IMR-90 (cell line): ENCODE measurements around the gene PARD3. TPM values are rescaled to one million over a fixed set of nuclear protein-coding genes. Genes with fewer than 3 reads are reported as not detected.

ENCODE experiments used
- ATAC-seq: fragments of 200-7000 bp; cut with Tn5 transposase; 2 replicates; pipeline ENCODE4 v1.9.1; 2020; ENCODE audit warnings: low read depth, mild to moderate bottlenecking, moderate library complexity
- BruUV-seq: library from RNA; stranded (reverse); fragments of 400-500 nt; replicated peaks from 2 replicates; lab custom pipeline; 2021; lab: Mats Ljungman, UMichigan
- CTCF ChIA-PET: fragments of 300-600 bp; formaldehyde crosslinking; extraction: SDS; loops from one replicate; lab custom pipeline; 2021; ENCODE audit warnings: antibody characterized with exemption; lab: Yijun Ruan, JAX
- POLR2A ChIA-PET: fragments of 300-600 bp; sonication (Branson Sonifier 250); formaldehyde crosslinking; loops from one replicate; lab custom pipeline; 2022; ENCODE audit warnings: antibody characterized with exemption; ENCODE audit not compliant: unreplicated experiment; lab: Charles Lee
- DNase-seq: peaks from one replicate; pipeline ENCODE4 v3.0.0; 2013
- H2AFZ ChIP-seq: replicated peaks from 2 replicates; pipeline ENCODE3; 2013; ENCODE audit warnings: low read length, mild to moderate bottlenecking; ENCODE audit not compliant: poor library complexity
- H2AK5ac ChIP-seq: 2 replicates; pipeline ENCODE4 v1.6.1; 2013; ENCODE audit warnings: low read depth, low read length, inconsistent platforms
- H2AK9ac ChIP-seq: replicated peaks from 2 replicates; pipeline ENCODE3; 2013; ENCODE audit warnings: mild to moderate bottlenecking, low read depth, low read length, moderate library complexity; ENCODE audit not compliant: poor library complexity
- H2BK120ac ChIP-seq: 2 replicates; pipeline ENCODE4 v1.6.1; 2013; ENCODE audit warnings: low read depth, low read length, inconsistent platforms
- H2BK15ac ChIP-seq: 3 replicates; pipeline ENCODE4 v1.6.1; 2013; ENCODE audit warnings: low read depth, low read length, inconsistent platforms
- H2BK20ac ChIP-seq: 2 replicates; pipeline ENCODE4 v1.6.1; 2013; ENCODE audit warnings: low read depth, mild to moderate bottlenecking, inconsistent platforms, low read length, moderate library complexity
- H2BK5ac ChIP-seq: 2 replicates; pipeline ENCODE4 v1.6.1; 2013; ENCODE audit warnings: mild to moderate bottlenecking, low read depth, low read length, inconsistent platforms; ENCODE audit not compliant: poor library complexity, severe bottlenecking
- H3K14ac ChIP-seq: replicated peaks from 2 replicates; pipeline ENCODE4 v1.6.1; 2013; ENCODE audit warnings: low read depth, low read length, inconsistent platforms
- H3K18ac ChIP-seq: 2 replicates; pipeline ENCODE4 v1.6.1; 2013; ENCODE audit warnings: low read depth, low read length, control low read depth
- H3K23ac ChIP-seq: 2 replicates; pipeline ENCODE4 v1.6.1; 2013; ENCODE audit warnings: low read depth, low read length, inconsistent platforms
- H3K27ac ChIP-seq: 2 replicates; pipeline ENCODE4 v1.5.1; 2013; ENCODE audit warnings: mild to moderate bottlenecking, control low read depth, low read length; ENCODE audit not compliant: insufficient read depth
- H3K27me3 ChIP-seq: 2 replicates; pipeline ENCODE4 v1.6.1; 2013; ENCODE audit warnings: low read length; ENCODE audit not compliant: control insufficient read depth, insufficient read depth
- H3K36me3 ChIP-seq: 2 replicates; pipeline ENCODE4 v1.6.1; 2013; ENCODE audit warnings: low read length, mixed read lengths; ENCODE audit not compliant: control insufficient read depth, insufficient read depth
- H3K4ac ChIP-seq: 2 replicates; pipeline ENCODE4 v1.6.1; 2013; ENCODE audit warnings: low read depth, low read length, inconsistent platforms
- H3K4me1 ChIP-seq: 2 replicates; pipeline ENCODE4 v1.6.1; 2013; ENCODE audit warnings: low read length, mixed read lengths; ENCODE audit not compliant: control insufficient read depth, insufficient read depth
- H3K4me2 ChIP-seq: 2 replicates; pipeline ENCODE4 v1.6.1; 2013; ENCODE audit warnings: low read depth, mild to moderate bottlenecking, control low read depth, low read length, moderate library complexity
- H3K4me3 ChIP-seq: 2 replicates; pipeline ENCODE4 v1.5.1; 2013; ENCODE audit warnings: low read depth, mild to moderate bottlenecking, control low read depth, low read length, moderate library complexity; ENCODE audit not compliant: insufficient read depth
- H3K56ac ChIP-seq: 2 replicates; pipeline ENCODE4 v1.6.1; 2013; ENCODE audit warnings: low read length, inconsistent platforms; ENCODE audit not compliant: insufficient read depth; ENCODE audit errors: extremely low read depth
- H3K79me1 ChIP-seq, 2 experiments: 2 replicates each; pipeline ENCODE4 v1.6.1; 2013; ENCODE audit warnings: low read length in 2 of 2, inconsistent platforms in 1 of 2, low read depth in 1 of 2
- H3K9ac ChIP-seq: 2 replicates; pipeline ENCODE4 v1.6.1; 2013; ENCODE audit warnings: low read depth, low read length, control low read depth
- H3K9me1 ChIP-seq: 2 replicates; pipeline ENCODE4 v1.6.1; 2013; ENCODE audit warnings: low read length, inconsistent platforms; ENCODE audit not compliant: insufficient read depth
- H3K9me3 ChIP-seq: 2 replicates; pipeline ENCODE4 v1.6.1; 2013; ENCODE audit warnings: low read length; ENCODE audit not compliant: control insufficient read depth, insufficient read depth
- H4K20me1 ChIP-seq: 2 replicates; pipeline ENCODE4 v1.6.1; 2013; ENCODE audit warnings: low read length, inconsistent platforms; ENCODE audit not compliant: insufficient read depth
- H4K5ac ChIP-seq: 2 replicates; pipeline ENCODE4 v1.6.1; 2013; ENCODE audit warnings: mild to moderate bottlenecking, low read depth, low read length, control low read depth
- H4K8ac ChIP-seq, 2 experiments: 2 replicates each; pipeline ENCODE4 v1.6.1; 2013; ENCODE audit warnings: low read depth in 2 of 2, low read length in 2 of 2, control low read depth in 1 of 2, inconsistent platforms in 1 of 2
- H4K91ac ChIP-seq: 2 replicates; pipeline ENCODE4 v1.6.1; 2013; ENCODE audit warnings: low read depth, low read length, inconsistent platforms; ENCODE audit not compliant: insufficient read depth
- BHLHE40 ChIP-seq: fragments of 150-350 bp; IDR thresholded peaks from 2 replicates; pipeline ENCODE4 v1.6.1; 2016; ENCODE audit warnings: mild to moderate bottlenecking, low read depth, low read length
- CHD1 ChIP-seq: IDR thresholded peaks from 2 replicates; pipeline ENCODE4 v1.6.1; 2012; ENCODE audit warnings: low read depth, low read length, improper control_type of control experiment
- ELK1 ChIP-seq: fragments of 150-350 bp; IDR thresholded peaks from 2 replicates; pipeline ENCODE4 v1.6.1; 2016; ENCODE audit warnings: low read depth, mild to moderate bottlenecking, low read length, moderate library complexity, borderline replicate concordance
- MAFK ChIP-seq: IDR thresholded peaks from 2 replicates; pipeline ENCODE4 v1.6.1; 2012; ENCODE audit warnings: low read depth, low read length, improper control_type of control experiment
- MAZ ChIP-seq: IDR thresholded peaks from 2 replicates; pipeline ENCODE4 v1.6.1; 2012; ENCODE audit warnings: low read depth, mild to moderate bottlenecking, low read length, improper control_type of control experiment, moderate library complexity, borderline replicate concordance
- RAD21 ChIP-seq: IDR thresholded peaks from 2 replicates; pipeline ENCODE4 v1.6.1; 2012; ENCODE audit warnings: low read length, improper control_type of control experiment
- RCOR1 ChIP-seq: IDR thresholded peaks from 2 replicates; pipeline ENCODE4 v1.6.1; 2012; ENCODE audit warnings: mild to moderate bottlenecking, low read length, improper control_type of control experiment; ENCODE audit not compliant: insufficient replicate concordance
- RFX5 ChIP-seq: IDR thresholded peaks from 2 replicates; pipeline ENCODE4 v1.8.0; 2012; ENCODE audit warnings: low read depth, mild to moderate bottlenecking, low read length, moderate library complexity
- WGBS, 2 experiments: methylation state at CpG; one replicate each; pipeline versions ENCODE4 v1.1.5 to v1.1.7; 2013; ENCODE audit warnings: missing lambda C conversion rate in 2 of 2; ENCODE audit not compliant: insufficient read length in 1 of 2; ENCODE audit errors: extremely low coverage in 2 of 2; 5-methylcytosine and 5-hydroxymethylcytosine counted together
- dilution Hi-C: fragments of 300-500 bp; cut with HindIII; formaldehyde crosslinking; loops from one replicate; pipeline ENCODE4 v1.14.3; 2018; ENCODE audit warnings: low sequenced_read_pairs; ENCODE audit not compliant: unreplicated experiment
- in situ Hi-C: fragments of 300-500 bp; cut with MboI; formaldehyde crosslinking; loops from 3 replicates; pipeline ENCODE4 v1.14.3; 2019; ENCODE audit warnings: low sequenced_read_pairs, inconsistent platforms, mixed read lengths
- intact Hi-C: fragments of 100-400 bp; cut with micrococcal nuclease; formaldehyde crosslinking; loops from 2 replicates; pipeline ENCODE4 v1.10.0; 2022
- polyA plus RNA-seq, 3 experiments: library from polyadenylated mRNA; depleted of rRNA; stranded (reverse); fragments of >200 nt; gene quantifications; 2 replicates each; pipeline ENCODE4 v1.2.3, GENCODE V29; 2012; ENCODE audit warnings: low replicate concordance in 1 of 3
- total RNA-seq: library from RNA; depleted of rRNA; stranded (reverse); fragments of >200 nt; gene quantifications from 2 replicates; pipeline ENCODE4 v1.2.3, GENCODE V29; 2012

Gene PARD3
- total and polyA plus RNA-seq, 2 of the 4 experiments (the other 2 are of a cell fraction): 14.6 to 37.5 TPM

GRCh38 chr10:34222359-34222758, 592.7 kb downstream of the PARD3 start:
- H4K8ac ChIP-seq: no peak overlapping the region
- 80% methylated on average over 1 of the region's 4 CpGs; no CpG with 5 or more reads in 1 of the 2 experiments for WGBS, 2 experiments
- POLR2A ChIA-PET: no interaction called here
- H3K79me1 ChIP-seq: no peaks in the 10 kb centered on the region
- peaks cover 2% of the 10 kb centered on the region; the same call in 1 of the 2 replicates for H3K9me3 ChIP-seq
- H3K14ac ChIP-seq: no peak overlapping the region
- CTCF ChIA-PET: no interaction called here
- H2BK5ac ChIP-seq: no peak overlapping the region
- intact Hi-C loops (no loop called here), in situ Hi-C loops (no loop called here), dilution Hi-C loops (no loop called here)
- H2AK9ac ChIP-seq: no peak overlapping the region
- no peak overlapping the region for H3K4me2 ChIP-seq
- H3K9ac ChIP-seq: no peak overlapping the region
- H2BK15ac ChIP-seq: no peak overlapping the region
- TF ChIP-seq MAFK (no peak), RFX5 (no peak), MAZ (no peak), CHD1 (no peak), BHLHE40 (no peak), ELK1 (no peak), RAD21 (no peak), RCOR1 (no peak)
- H3K9me1 ChIP-seq: no peaks in the 10 kb centered on the region
- no peaks in the 10 kb centered on the region for H3K4me1 ChIP-seq
- H3K23ac ChIP-seq: no peak overlapping the region
- H3K36me3 ChIP-seq: peaks cover 1% of the 10 kb centered on the region; the same call in 1 of the 2 replicates
- no peak overlapping the region for H4K5ac ChIP-seq
- no peaks in the 10 kb centered on the region for H4K20me1 ChIP-seq
- no peaks in the 10 kb centered on the region for H3K27me3 ChIP-seq
- no peak overlapping the region for H2AFZ ChIP-seq
- H3K18ac ChIP-seq: no peak overlapping the region
- no peak overlapping the region for H2BK120ac ChIP-seq
- H3K27ac ChIP-seq: no peak overlapping the region
- H3K4ac ChIP-seq: no peak overlapping the region
- no peak overlapping the region for H2BK20ac ChIP-seq
- no peak for ATAC-seq
- H3K56ac ChIP-seq: no peak overlapping the region
- no peak overlapping the region for H4K91ac ChIP-seq
- DNase-seq: no peak
- no TSS peak for BruUV-seq
- H2AK5ac ChIP-seq: no peak overlapping the region
- no peak overlapping the region for H3K4me3 ChIP-seq
